BJ (cell line): ENCODE data around the gene PRDM13. TPM values are rescaled to one million over a fixed set of nuclear protein-coding genes. Genes with fewer than 3 reads are reported as not detected.
"Not testable (repeated sequence)": the region's sequence is repeated elsewhere in the genome, so short reads cannot be mapped to it uniquely, and the experiment has no call there.

Source experiments
- CTCF ChIA-PET: fragments of 350-600 bp; formaldehyde crosslinking; extraction: SDS; loops from one replicate; lab custom pipeline; 2021; ENCODE audit warnings: antibody characterized with exemption, inconsistent platforms; lab: Yijun Ruan, JAX
- POLR2A ChIA-PET: fragments of 300-600 bp; sonication (Branson Sonifier 250); formaldehyde crosslinking; extraction: SDS; loops from one replicate; lab custom pipeline; 2021; ENCODE audit warnings: antibody characterized with exemption; lab: Charles Lee
- DNase-seq: peaks from one replicate; pipeline ENCODE4 v3.0.0-alpha.2; 2011; ENCODE audit warnings: low read depth
- H3K27me3 ChIP-seq: 2 replicates; pipeline ENCODE4 v1.6.0; 2011; ENCODE audit warnings: low read length; ENCODE audit not compliant: control insufficient read depth, insufficient read depth
- H3K36me3 ChIP-seq: 2 replicates; pipeline ENCODE4 v1.5.1; 2011; ENCODE audit warnings: low read length; ENCODE audit not compliant: control insufficient read depth, insufficient read depth
- H3K4me3 ChIP-seq: 2 replicates; pipeline ENCODE4 v1.5.1; 2011; ENCODE audit warnings: low read depth, mild to moderate bottlenecking, control low read depth, low read length
- polyA plus RNA-seq: library from polyadenylated mRNA; depleted of rRNA; stranded (reverse); fragments of >200 nt; gene quantifications from 2 replicates; pipeline ENCODE4 v1.2.3, GENCODE V29; 2011
- TF ChIP-seq, protein P1 (sequence below): IDR thresholded peaks from 2 replicates; pipeline ENCODE4 v1.5.1; 2011; ENCODE audit warnings: low read depth, mild to moderate bottlenecking, control low read depth, inconsistent platforms, low read length, moderate library complexity; ENCODE audit not compliant: insufficient read depth

Gene PRDM13
- polyA plus RNA-seq, 1 experiment: not detected

DNA sequence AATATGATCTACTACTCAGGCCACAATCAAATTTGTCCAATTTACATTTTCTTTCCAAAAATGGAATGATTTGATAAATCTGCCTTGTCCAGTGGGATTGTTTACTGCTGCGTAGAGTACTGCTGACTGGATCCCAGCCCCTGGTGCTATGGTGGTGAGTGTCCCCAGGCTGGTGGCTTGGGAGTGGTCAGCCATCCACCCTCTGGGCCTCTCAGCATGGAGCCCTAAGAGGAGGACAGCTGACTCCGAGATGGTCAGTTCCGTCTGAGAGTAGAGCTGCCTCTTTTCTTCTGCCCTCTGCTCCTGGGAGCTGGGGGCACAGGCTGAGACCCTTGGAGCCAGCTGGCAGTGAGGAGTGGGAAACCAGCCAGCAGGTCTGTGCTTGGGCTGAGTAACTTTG lies 22.7 kb downstream of the PRDM13 start:
- TF ChIP-seq, protein P1, sequence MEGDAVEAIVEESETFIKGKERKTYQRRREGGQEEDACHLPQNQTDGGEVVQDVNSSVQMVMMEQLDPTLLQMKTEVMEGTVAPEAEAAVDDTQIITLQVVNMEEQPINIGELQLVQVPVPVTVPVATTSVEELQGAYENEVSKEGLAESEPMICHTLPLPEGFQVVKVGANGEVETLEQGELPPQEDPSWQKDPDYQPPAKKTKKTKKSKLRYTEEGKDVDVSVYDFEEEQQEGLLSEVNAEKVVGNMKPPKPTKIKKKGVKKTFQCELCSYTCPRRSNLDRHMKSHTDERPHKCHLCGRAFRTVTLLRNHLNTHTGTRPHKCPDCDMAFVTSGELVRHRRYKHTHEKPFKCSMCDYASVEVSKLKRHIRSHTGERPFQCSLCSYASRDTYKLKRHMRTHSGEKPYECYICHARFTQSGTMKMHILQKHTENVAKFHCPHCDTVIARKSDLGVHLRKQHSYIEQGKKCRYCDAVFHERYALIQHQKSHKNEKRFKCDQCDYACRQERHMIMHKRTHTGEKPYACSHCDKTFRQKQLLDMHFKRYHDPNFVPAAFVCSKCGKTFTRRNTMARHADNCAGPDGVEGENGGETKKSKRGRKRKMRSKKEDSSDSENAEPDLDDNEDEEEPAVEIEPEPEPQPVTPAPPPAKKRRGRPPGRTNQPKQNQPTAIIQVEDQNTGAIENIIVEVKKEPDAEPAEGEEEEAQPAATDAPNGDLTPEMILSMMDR: no peak
- H3K4me3 ChIP-seq: no peak overlapping the region
- POLR2A ChIA-PET: no interaction called here
- DNase-seq: no peak
- H3K36me3 ChIP-seq: no peaks in the 10 kb centered on the region
- peaks cover 2% of the 10 kb centered on the region; the same call in 1 of the 2 replicates for H3K27me3 ChIP-seq
- CTCF ChIA-PET: no interaction called here

DNA sequence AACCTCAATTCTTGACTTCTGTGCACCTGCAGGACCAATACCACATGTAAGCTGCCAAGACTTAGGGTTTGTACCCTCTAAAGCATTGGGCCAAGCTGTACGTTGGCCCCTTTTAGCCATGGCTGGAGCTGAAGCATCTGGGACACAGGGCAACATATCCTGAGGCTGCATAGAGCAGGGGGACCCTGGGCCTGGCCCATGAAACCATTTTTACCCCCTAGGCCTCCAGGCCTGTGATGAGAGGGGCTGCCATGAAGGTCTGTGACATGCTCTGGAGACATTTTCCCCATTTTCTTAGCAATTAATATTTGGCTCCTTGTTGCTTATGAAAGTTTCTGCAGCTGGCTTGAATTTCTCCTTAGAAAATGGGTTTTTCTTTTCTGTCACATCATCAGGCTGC lies 31.0 kb downstream of the PRDM13 start:
- no peak for DNase-seq
- TF ChIP-seq, protein P1: no peak
- POLR2A ChIA-PET: no interaction called here
- Histone ChIP-seq H3K27me3 (no peaks in the 10 kb centered on the region), H3K36me3 (no peaks in the 10 kb centered on the region), H3K4me3 (no peak overlapping the region)
- CTCF ChIA-PET: no interaction called here

GRCh38 chr6:99638358-99638757 lies 31.7 kb downstream of the PRDM13 start:
- H3K27me3 ChIP-seq, CTCF ChIA-PET, H3K4me3 ChIP-seq, DNase-seq, H3K36me3 ChIP-seq, POLR2A ChIA-PET: not testable (repeated sequence)

- POLR2A ChIA-PET: no interaction called here
- no peaks in the 10 kb centered on the region for H3K27me3 ChIP-seq
- no peak overlapping the region for H3K4me3 ChIP-seq
- H3K36me3 ChIP-seq: no peaks in the 10 kb centered on the region
- TF ChIP-seq, protein P1: no peak
- CTCF ChIA-PET: no interaction called here
- no peak for DNase-seq
Measured at GRCh38 chr6:99641270-99641669, 34.6 kb downstream of the PRDM13 start.

- CTCF ChIA-PET: no interaction called here
- no peak for DNase-seq
- no peak overlapping the region for H3K4me3 ChIP-seq
Measured at GRCh38 chr6:99645986-99646385, 39.4 kb downstream of the PRDM13 start.

DNA sequence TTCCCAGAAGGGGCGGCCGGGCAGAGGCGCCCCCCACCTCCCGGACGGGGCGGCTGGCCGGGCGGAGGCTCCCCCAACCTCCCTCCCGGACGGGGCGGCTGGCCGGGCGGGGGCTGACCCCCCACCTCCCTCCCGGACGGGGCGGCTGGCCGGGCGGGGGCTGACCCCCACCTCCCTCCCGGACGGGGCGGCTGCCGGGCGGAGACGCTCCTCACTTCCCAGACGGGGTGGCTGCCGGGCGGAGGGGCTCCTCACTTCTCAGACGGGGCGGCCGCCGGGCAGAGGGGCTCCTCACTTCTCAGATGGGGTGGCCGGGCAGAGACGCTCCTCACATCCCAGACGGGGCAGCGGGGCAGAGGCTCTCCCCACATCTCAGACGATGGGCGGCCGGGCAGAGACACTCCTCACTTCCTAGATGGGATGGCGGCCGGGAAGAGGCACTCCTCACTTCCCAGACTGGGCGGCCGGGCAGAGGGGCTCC lies 43.5 kb downstream of the PRDM13 start:
- POLR2A ChIA-PET, H3K4me3 ChIP-seq, H3K36me3 ChIP-seq, H3K27me3 ChIP-seq, DNase-seq, CTCF ChIA-PET: not testable (repeated sequence)

More at GRCh38 chr6:99645986-99646385, 39.4 kb downstream of the PRDM13 start:
- TF ChIP-seq, protein P1: no peak
- H3K27me3 ChIP-seq: no peaks in the 10 kb centered on the region
- POLR2A ChIA-PET: no interaction called here
- H3K36me3 ChIP-seq: no peaks in the 10 kb centered on the region
